Osteocyte (in vitro differentiated cells): ENCODE results near the gene RAPGEF5. TPM values are rescaled to one million over a fixed set of nuclear protein-coding genes. Genes with fewer than 3 reads are reported as not detected.

Experiments
- DNase-seq: peaks from one replicate; pipeline ENCODE4 v3.0.0; 2021; ENCODE audit warnings: mixed read lengths; ENCODE audit not compliant: unreplicated experiment; ENCODE audit errors: extremely low spot score
- H3K27ac Mint-ChIP-seq: one replicate; pipeline ENCODE4 v1.8.0; 2021; ENCODE audit warnings: mild to moderate bottlenecking, mixed read lengths; ENCODE audit not compliant: unreplicated experiment
- H3K27me3 Mint-ChIP-seq: one replicate; pipeline ENCODE4 v1.8.0; 2021; ENCODE audit warnings: mixed read lengths; ENCODE audit not compliant: unreplicated experiment
- H3K36me3 Mint-ChIP-seq: one replicate; pipeline ENCODE4 v1.8.0; 2021; ENCODE audit warnings: mixed read lengths; ENCODE audit not compliant: unreplicated experiment
- H3K4me1 Mint-ChIP-seq: one replicate; pipeline ENCODE4 v1.8.0; 2021; ENCODE audit warnings: mixed read lengths; ENCODE audit not compliant: unreplicated experiment
- H3K4me3 Mint-ChIP-seq: one replicate; pipeline ENCODE4 v1.8.0; 2021; ENCODE audit warnings: mild to moderate bottlenecking, moderate library complexity, mixed read lengths; ENCODE audit not compliant: unreplicated experiment
- H3K9me3 Mint-ChIP-seq: one replicate; pipeline ENCODE4 v1.8.0; 2021; ENCODE audit warnings: mixed read lengths; ENCODE audit not compliant: unreplicated experiment
- total RNA-seq: library from RNA; stranded (reverse); gene quantifications from 2 replicates; pipeline ENCODE4 v1.2.1, GENCODE V29; 2021
- TF ChIP-seq, protein P1 (sequence below): fragments of 200-600 bp; sonication (generic); IDR thresholded peaks from 2 replicates; pipeline ENCODE4 v1.5.0; 2021; ENCODE audit warnings: antibody characterized with exemption, mild to moderate bottlenecking, moderate library complexity

The RAPGEF5 gene
- total RNA-seq, 1 donor from 2014 or later = 0.27 TPM

GRCh38 chr7:22380333-22380732 lies 23.4 kb upstream of the RAPGEF5 start:
- DNase-seq = no peak
- H3K9me3 Mint-ChIP-seq = no peaks in the 10 kb centered on the region
- H3K27me3 Mint-ChIP-seq = peaks cover 6% of the 10 kb centered on the region
- H3K4me1 Mint-ChIP-seq = no peaks in the 10 kb centered on the region
- H3K4me3 Mint-ChIP-seq = no peak overlapping the region
- TF ChIP-seq, protein P1, sequence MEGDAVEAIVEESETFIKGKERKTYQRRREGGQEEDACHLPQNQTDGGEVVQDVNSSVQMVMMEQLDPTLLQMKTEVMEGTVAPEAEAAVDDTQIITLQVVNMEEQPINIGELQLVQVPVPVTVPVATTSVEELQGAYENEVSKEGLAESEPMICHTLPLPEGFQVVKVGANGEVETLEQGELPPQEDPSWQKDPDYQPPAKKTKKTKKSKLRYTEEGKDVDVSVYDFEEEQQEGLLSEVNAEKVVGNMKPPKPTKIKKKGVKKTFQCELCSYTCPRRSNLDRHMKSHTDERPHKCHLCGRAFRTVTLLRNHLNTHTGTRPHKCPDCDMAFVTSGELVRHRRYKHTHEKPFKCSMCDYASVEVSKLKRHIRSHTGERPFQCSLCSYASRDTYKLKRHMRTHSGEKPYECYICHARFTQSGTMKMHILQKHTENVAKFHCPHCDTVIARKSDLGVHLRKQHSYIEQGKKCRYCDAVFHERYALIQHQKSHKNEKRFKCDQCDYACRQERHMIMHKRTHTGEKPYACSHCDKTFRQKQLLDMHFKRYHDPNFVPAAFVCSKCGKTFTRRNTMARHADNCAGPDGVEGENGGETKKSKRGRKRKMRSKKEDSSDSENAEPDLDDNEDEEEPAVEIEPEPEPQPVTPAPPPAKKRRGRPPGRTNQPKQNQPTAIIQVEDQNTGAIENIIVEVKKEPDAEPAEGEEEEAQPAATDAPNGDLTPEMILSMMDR = no peak
- H3K36me3 Mint-ChIP-seq = no peaks in the 10 kb centered on the region
- no peak overlapping the region for H3K27ac Mint-ChIP-seq

GRCh38 chr7:22378199-22378980 lies 21.4 kb upstream of the RAPGEF5 start:
- Mint-ChIP-seq H3K4me1 (no peaks in the 10 kb centered on the region), H3K27me3 (peaks cover 6% of the 10 kb centered on the region), H3K36me3 (no peaks in the 10 kb centered on the region), H3K27ac (no peak overlapping the region), H3K4me3 (no peak overlapping the region), H3K9me3 (no peaks in the 10 kb centered on the region)
- DNase-seq = no peak
- TF ChIP-seq, protein P1 = no peak

DNA sequence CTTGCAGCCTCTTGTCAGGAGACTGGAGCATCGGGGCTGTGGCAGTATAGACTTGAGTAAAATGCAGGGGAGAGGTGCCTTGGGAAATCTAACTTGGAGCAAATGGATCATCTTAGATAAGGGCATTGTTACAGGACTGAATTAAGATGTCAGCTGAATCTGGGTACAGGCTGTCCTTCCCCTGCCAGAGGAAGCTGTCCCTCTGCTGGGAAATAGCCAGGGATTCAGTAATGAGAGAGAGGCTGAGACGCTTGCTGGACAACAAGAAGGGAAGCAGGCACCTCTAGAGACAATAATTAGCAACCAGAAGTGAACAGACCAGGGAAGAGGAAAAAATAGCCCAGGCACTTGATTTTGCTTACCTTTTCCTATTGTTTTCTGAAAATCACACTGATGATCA lies 20.7 kb upstream of the RAPGEF5 start:
- no peaks in the 10 kb centered on the region for H3K9me3 Mint-ChIP-seq
- no peak overlapping the region for H3K27ac Mint-ChIP-seq
- H3K27me3 Mint-ChIP-seq = peaks cover 6% of the 10 kb centered on the region
- no peaks in the 10 kb centered on the region for H3K4me1 Mint-ChIP-seq
- no peak for DNase-seq
- H3K36me3 Mint-ChIP-seq = no peaks in the 10 kb centered on the region
- H3K4me3 Mint-ChIP-seq = no peak overlapping the region
- TF ChIP-seq, protein P1 = no peak

GRCh38 chr7:22375359-22376048 lies 18.6 kb upstream of the RAPGEF5 start:
- TF ChIP-seq, protein P1 = no peak
- H3K36me3 Mint-ChIP-seq = no peaks in the 10 kb centered on the region
- H3K4me1 Mint-ChIP-seq = no peaks in the 10 kb centered on the region
- H3K4me3 Mint-ChIP-seq = no peak overlapping the region
- peaks cover under 1% of the 10 kb centered on the region for H3K27me3 Mint-ChIP-seq
- no peak overlapping the region for H3K27ac Mint-ChIP-seq
- no peaks in the 10 kb centered on the region for H3K9me3 Mint-ChIP-seq
- DNase-seq = no peak

GRCh38 chr7:22373911-22374310 lies 17.0 kb upstream of the RAPGEF5 start:
- TF ChIP-seq, protein P1 = no peak
- Mint-ChIP-seq H3K4me3 (no peak overlapping the region), H3K9me3 (no peaks in the 10 kb centered on the region), H3K36me3 (no peaks in the 10 kb centered on the region), H3K27me3 (peaks cover 6% of the 10 kb centered on the region), H3K27ac (no peak overlapping the region), H3K4me1 (no peaks in the 10 kb centered on the region)
- DNase-seq = no peak
